Stimulated activated CD8-positive, alpha-beta memory T cell treated with anti-CD3 and anti-CD28 coated beads, Interleukin-7, amount 100 ng/mL, for 1 hour (primary cell): ENCODE data around the gene COX14.
"Not testable (repeated sequence)": the region's sequence is repeated elsewhere in the genome, so short reads cannot be mapped to it uniquely, and the experiment has no call there.

Experiments
- DNase-seq, 2 donors: peaks; one replicate each; pipeline ENCODE4 v3.0.0-alpha.2; 2020; ENCODE audit warnings: low read depth in 2 of 2

The COX14 gene

GRCh38 chr12:50107416-50108268 is 4.4 kb upstream of the COX14 start:
- no peak for DNase-seq

- DNase-seq = no peak
Measured at GRCh38 chr12:50109319-50109718, 2.7 kb upstream of the COX14 start.

- DNase-seq = no peak
Measured at GRCh38 chr12:50110127-50110761, 1.8 kb upstream of the COX14 start.

DNA sequence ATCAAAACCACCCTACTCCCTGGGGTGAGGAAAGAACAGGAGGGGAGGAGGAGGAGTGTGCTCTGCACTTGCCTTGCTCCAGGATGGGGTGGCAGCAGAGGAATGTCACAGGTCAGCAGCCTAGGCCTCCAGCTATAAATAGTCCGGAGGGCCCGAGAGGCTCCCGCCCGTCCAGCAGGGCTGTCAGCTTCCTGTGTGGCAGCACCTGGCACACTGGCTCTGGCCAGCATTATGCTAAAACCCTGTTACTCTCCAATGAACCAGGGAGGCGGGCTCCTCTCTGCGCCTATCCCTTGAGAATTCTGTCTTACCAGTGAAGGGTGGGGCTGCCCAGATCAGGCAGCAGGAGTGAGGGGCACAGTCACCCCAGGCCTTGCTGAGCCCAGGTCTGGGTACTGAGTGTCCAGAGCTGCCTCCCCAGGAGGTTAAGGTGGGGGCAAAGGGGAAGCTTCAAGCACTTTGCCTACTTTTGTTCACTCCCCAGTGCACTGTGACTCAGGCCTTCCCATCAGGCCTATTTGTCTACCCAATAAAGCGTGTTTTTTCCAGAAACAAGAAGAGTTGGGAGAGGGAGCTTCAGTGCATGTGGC is 1.2 kb upstream of the COX14 start:
- no peak for DNase-seq

GRCh38 chr12:50111395-50111692 is 692 bp upstream of the COX14 start:
- no peak for DNase-seq

GRCh38 chr12:50112456-50113218 is 601 bp downstream of the COX14 start:
- no peak for DNase-seq

DNA sequence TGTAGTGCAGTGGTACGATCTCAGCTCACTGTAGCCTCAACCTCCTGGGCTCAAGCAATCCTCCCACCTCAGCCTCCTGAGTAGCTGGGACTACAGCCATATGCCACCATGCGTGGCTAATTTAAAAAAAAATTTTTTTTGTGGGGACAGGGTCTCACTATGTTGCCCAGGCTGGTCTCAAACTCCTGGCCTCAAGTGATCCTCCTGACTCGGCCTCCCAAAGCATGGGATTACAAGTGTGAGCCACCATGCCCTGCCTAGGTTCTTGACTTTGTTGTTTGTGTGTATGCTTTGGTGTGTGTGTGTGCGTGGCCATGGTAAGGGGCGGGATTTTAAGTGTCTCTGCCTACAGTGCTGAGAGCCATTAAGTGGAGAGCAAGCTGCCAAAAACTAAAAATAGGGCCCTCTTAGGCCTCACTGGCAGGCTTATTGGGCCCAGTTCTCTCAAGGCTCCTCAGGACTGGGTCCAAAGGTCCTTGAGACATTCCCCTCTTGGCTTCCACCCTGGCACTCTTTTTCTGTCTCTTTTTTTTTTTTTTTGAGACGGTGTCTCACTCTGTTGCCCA is 5.1 kb downstream of the COX14 start:
- DNase-seq = no peak

DNA sequence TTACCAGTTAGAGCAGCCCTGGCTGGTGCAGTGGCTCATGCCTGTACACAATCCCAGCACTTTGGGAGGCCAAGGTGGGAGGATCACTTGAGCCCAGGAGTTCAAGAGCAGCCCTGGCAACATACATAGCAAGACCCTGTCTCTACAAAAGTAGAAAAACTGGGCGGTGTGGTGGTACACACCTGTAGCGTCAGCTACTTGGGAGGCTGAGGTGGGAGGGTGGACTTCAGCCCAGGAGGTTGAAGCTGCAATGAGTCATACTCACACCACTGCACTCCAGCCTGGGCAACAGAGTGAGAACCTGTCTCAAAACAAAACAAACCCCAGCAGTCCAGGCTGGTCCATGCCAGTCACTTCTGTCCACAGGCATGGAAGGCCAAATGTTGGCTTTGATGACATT is 7.4 kb downstream of the COX14 start:
- DNase-seq = no peak

GRCh38 chr12:50120521-50120920 is 8.5 kb downstream of the COX14 start:
- DNase-seq = no peak

GRCh38 chr12:50120953-50121352 is 8.9 kb downstream of the COX14 start:
- DNase-seq = no peak

- DNase-seq = no peak
Measured at GRCh38 chr12:50121641-50122040, 9.6 kb downstream of the COX14 start.

DNA sequence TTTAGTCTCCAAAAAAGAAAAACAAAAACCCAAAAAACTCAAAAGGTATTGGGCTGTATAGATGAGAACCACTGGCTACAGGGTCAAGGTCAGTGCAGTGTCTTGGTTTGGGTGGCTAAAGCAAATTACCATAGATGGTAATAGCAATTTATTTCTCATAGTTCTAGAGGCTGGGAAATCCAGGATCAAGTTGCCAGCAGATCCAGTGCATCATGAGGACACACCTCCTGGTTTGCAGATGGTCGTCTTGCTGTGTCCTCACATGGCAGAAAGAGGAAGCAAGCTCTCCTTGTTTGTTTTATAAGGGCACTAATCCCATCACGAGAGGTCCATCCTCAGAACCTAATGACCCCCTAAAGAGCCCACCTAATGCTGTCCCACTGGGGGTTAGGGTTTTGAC is 11.2 kb downstream of the COX14 start:
- no peak for DNase-seq

- no peak for DNase-seq
Measured at GRCh38 chr12:50127546-50127945, 15.5 kb downstream of the COX14 start.

GRCh38 chr12:50129290-50129689 is 17.3 kb downstream of the COX14 start:
- no peak for DNase-seq

DNA sequence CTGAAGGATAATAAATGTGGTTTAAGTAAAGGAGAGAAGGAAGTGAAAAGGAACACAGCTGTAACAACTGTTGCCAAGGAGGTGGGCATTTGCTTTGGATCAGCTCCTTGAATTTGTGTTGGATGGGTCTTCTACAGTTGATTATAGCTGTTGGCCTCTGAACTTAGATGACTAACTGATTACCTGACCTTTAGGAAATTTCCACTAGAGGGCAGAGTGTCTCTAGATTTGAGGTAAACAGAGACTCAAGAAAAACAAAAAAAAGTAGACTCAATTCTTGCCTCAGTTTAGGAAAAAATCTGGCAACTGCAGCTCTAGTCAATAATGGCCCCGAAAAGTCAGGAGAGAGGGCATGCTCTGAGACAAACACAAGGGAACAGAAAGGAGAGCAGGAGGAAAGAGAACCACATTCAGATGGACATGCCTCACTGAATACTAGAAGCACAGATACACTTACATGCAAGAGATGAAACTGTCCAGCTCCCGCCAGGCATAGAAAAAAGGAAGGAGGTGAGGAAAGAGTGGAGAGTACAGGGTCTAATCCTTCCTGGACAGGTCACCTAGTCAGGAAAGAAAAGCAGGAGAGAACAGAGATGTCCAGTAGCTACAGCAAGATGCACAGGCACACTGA is 20.6 kb downstream of the COX14 start:
- DNase-seq = no peak

DNA sequence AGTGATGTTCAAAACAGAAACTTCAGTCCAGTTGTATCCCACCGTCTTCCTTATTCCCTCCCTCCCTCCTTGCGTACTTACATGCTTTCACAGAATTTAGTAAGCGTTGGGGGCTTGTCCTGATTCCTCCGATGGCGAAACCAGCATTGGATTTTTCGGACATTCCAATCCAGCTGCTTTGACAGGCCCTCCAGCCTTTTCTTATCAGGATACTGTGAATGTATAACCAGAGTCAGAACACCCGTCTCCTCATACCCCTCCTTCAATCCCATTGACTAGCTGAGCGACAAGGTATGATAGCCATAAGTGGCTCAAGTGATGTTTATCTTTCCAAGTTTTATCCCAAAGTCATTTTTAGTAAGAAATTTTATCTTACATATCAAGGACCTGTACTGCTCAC is 31.0 kb downstream of the COX14 start:
- no peak for DNase-seq

DNA sequence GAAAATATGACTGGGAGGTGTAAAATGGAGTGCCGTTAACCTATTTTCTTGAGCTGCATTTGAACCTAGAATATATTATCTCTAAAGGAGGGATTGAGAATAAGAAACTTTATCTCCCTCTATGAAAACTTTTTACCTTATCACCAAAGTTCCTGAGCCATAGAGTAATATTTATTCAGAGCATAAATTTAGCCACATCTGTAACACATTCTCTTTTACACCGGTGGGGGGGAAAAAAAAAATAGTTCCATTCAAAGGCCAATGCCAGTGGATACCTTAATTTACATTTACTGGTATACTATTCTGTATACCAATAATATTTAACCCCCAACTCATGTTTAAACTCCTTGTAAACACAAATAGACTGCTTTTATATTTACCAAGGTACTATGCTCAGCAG is 33.4 kb downstream of the COX14 start:
- DNase-seq = no peak

DNA sequence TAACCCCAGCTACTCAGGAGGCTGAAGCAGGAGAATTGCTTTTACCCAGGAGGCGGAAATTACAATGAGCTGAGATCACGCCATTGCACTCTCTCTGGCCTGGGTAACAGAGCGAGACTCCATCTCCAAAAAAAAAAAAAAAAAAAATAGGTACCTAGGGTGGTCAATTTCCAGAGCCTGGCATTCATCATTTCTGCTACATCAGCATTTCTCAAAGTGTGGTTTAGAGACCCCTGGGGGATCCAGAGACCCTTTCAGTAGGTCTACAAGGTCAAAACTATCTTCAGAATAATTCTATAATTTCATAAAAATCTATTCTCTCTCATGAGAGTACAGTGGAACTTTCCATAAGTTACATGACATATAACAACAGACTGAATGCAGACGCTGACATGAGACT is 35.2 kb downstream of the COX14 start:
- DNase-seq = no peak

DNA sequence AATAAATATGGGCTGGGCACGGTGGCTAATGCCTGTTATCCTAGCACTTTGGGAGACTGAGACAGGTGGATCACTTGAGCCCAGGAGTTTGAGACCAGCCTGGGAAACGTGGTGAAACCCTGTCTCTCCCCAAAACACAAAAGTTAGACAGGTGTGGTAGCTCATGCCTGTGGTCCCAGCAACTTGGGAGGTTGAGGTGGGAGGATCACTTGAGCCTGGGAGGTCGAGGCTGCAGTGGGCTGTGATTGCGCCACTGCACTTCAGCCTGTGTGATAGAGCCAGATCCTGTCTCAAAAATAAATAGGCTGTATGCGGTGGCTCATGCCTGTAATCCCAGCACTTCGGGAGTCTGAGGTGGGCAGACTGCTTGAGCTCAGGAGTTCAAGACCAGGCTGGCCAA is 36.0 kb downstream of the COX14 start:
- DNase-seq = not testable (repeated sequence)

DNA sequence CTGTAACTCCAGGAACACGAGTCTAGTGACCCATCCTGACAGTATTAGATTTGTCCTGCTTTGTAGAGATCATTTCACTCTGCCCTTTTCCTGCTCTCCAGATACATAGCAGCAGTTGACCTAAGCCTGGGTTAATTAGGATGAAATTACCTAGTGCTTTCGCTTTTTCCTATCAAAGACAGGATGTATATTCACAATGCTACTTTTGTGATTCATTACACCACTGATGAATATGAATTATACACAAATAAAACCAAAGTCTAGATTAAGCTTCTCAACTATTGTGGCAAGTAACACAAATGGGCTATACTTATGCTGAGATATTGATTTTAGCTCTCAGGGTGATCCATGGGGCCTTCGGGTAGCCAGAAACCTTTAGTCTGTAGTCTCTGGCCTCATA is 37.3 kb downstream of the COX14 start:
- no peak for DNase-seq

DNA sequence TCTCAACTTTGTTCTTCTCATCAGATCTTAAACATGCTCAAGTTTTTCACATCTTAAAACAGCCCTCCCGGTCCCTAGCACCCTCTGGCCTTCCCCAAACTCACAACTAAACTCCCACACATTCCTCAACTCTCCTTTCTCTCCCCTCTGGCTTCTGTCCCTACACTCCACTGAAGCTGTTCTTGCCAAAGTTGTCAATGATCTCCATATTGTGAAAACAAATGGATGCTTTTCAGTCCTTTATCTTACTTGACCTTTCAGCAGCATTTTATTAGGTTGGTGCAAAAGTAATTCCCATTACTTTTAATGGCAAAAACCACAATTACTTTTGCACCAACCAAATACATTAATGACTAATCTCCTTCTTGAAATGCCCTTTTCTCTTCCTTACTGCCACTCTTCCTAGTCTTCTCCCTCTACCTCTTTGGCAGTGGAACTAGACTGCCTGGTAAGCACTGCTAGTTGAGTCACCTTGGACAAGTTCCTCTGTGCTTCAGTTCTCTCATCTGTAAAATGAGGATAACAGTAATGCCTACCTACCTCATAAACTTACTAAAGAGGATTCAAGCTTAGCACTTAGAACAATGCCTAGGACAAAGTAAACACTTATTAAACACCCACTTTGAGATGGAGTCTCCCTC is 39.1 kb downstream of the COX14 start:
- DNase-seq = no peak
